ENCODE data around the gene KIAA0825. TPM values are rescaled to one million over a fixed set of nuclear protein-coding genes. Genes with fewer than 3 reads are reported as not detected.

KIAA0825 gene
- under 1 TPM; 0.32 to 0.54 TPM for total RNA-seq

- no peaks in the 10 kb centered on the region for H3K27me3 Mint-ChIP-seq
- intact Hi-C loops (cut with micrococcal nuclease), result loop anchor here (10.0 kb wide), 3 partner anchors 76 to 236 kb away; no protein-coding TSS in a partner anchor
- POLR2A ChIA-PET, result interaction anchor here (0.6 to 1.2 kb wide), 2 partner anchors 9 to 36 kb away, joined by 3 to 4 read pairs; no protein-coding TSS in a partner anchor
Observed at GRCh38 chr5:94618493-94619328, at the start of gene KIAA0825, which contains the start of gene SLF1. KIAA0825 (minus strand) TSS chr5:94618604; CDS start chr5:94537126, 81,478 bp downstream. SLF1 (plus strand) TSS chr5:94618669; CDS start chr5:94628811, 10,142 bp downstream.

GRCh38 chr5:94667937-94668336 lies 49.5 kb upstream of the KIAA0825 start:
- no peak for ATAC-seq
- intact Hi-C loops (cut with micrococcal nuclease), result no loop called here
- Mint-ChIP-seq H3K9me3 (no peaks in the 10 kb centered on the region), H3K27me3 (no peaks in the 10 kb centered on the region), H3K36me3 (ENCODE audit: low read depth) (peaks cover 15% of the 10 kb centered on the region), H3K4me3 (no peak overlapping the region), H3K27ac (no peak overlapping the region), H3K4me1 (ENCODE audit: low read depth) (no peaks in the 10 kb centered on the region)
- ChIA-PET CTCF (interaction anchor here (1.1 kb wide), 1 partner anchor 9 kb away, joined by 3 read pairs; no protein-coding TSS in a partner anchor), POLR2A (no interaction called here)
- DNase-seq, result no peak
- no peak for TF ChIP-seq CTCF (IDR thresholded peaks at IDR 0.05)

More at GRCh38 chr5:94618493-94619328, at the start of gene KIAA0825, which contains the start of gene SLF1:
- peak within 1 kb of the TSS; percentile 81 for H3K4me3 Mint-ChIP-seq
- DNase-seq (peak; percentile 93), ATAC-seq (peak; percentile 88)
- peaks cover 34% of the 10 kb centered on the region for H3K4me1 Mint-ChIP-seq (ENCODE audit: low read depth)
- TF ChIP-seq CTCF (IDR thresholded peaks at IDR 0.05), result no peak
- peak within 1 kb of the TSS; percentile 84 for H3K27ac Mint-ChIP-seq
- H3K9me3 Mint-ChIP-seq, result no peaks in the 10 kb centered on the region
- H3K36me3 Mint-ChIP-seq (ENCODE audit: low read depth), result no peaks in the 10 kb centered on the region
- CTCF ChIA-PET, result interaction anchor here (1.2 to 1.8 kb wide), 4 partner anchors 12 to 119 kb away, joined by 3 to 5 read pairs (median 4); no protein-coding TSS in a partner anchor

- CTCF ChIA-PET, result interaction anchor here (1.0 to 1.4 kb wide), 2 partner anchors 9 to 14 kb away, joined by 3 read pairs; no protein-coding TSS in a partner anchor
- POLR2A ChIA-PET, result no interaction called here
- H3K4me1 Mint-ChIP-seq (ENCODE audit: low read depth), result no peaks in the 10 kb centered on the region
- intact Hi-C loops (cut with micrococcal nuclease), result no loop called here
- no peak overlapping the region for H3K4me3 Mint-ChIP-seq
- H3K9me3 Mint-ChIP-seq, result peaks cover 23% of the 10 kb centered on the region
- ATAC-seq, result no peak
- peaks cover 35% of the 10 kb centered on the region for H3K36me3 Mint-ChIP-seq (ENCODE audit: low read depth)
- TF ChIP-seq CTCF (IDR thresholded peaks at IDR 0.05), result no peak
- no peak for DNase-seq
- H3K27me3 Mint-ChIP-seq, result no peaks in the 10 kb centered on the region
- H3K27ac Mint-ChIP-seq, result no peak overlapping the region
Observed at GRCh38 chr5:94661086-94661485, 42.7 kb upstream of the KIAA0825 start.

- Mint-ChIP-seq H3K27ac (no peak overlapping the region), H3K27me3 (no peaks in the 10 kb centered on the region), H3K36me3 (ENCODE audit: low read depth) (peaks cover 41% of the 10 kb centered on the region), H3K9me3 (peaks cover 23% of the 10 kb centered on the region), H3K4me3 (no peak overlapping the region), H3K4me1 (ENCODE audit: low read depth) (no peaks in the 10 kb centered on the region)
- DNase-seq, result no peak
- intact Hi-C loops (cut with micrococcal nuclease), result no loop called here
- ChIA-PET CTCF (interaction anchor here (1.0 to 1.4 kb wide), 2 partner anchors 9 to 15 kb away, joined by 3 read pairs; no protein-coding TSS in a partner anchor), POLR2A (no interaction called here)
- no peak for ATAC-seq
- no peak for TF ChIP-seq CTCF (IDR thresholded peaks at IDR 0.05)
Observed at GRCh38 chr5:94660506-94660905, 42.1 kb upstream of the KIAA0825 start.

- Mint-ChIP-seq H3K27me3 (no peaks in the 10 kb centered on the region), H3K27ac (no peak overlapping the region), H3K4me1 (ENCODE audit: low read depth) (no peaks in the 10 kb centered on the region), H3K36me3 (ENCODE audit: low read depth) (peaks cover 57% of the 10 kb centered on the region), H3K9me3 (peaks cover 32% of the 10 kb centered on the region), H3K4me3 (no peak overlapping the region)
- POLR2A ChIA-PET, result interaction anchor here (0.7 kb wide), 1 partner anchor 768 kb away, joined by 3 read pairs; no protein-coding TSS in a partner anchor
- no peak for ATAC-seq
- no peak for DNase-seq
- CTCF ChIA-PET, result no interaction called here
- no peak for TF ChIP-seq CTCF (IDR thresholded peaks at IDR 0.05)
- intact Hi-C loops (cut with micrococcal nuclease), result no loop called here
Observed at GRCh38 chr5:94658272-94658671, 39.9 kb upstream of the KIAA0825 start.

Measured in activated CD8-positive, alpha-beta T cell treated with anti-CD3 and anti-CD28 coated beads for 36 hours (primary cell).